ENCODE data around the gene EZH1.

GRCh38 chr17:42706732-42707131, 38.1 kb downstream of the EZH1 start:
- no peak for TF ChIP-seq CTCF (IDR thresholded peaks at IDR 0.05)
- no peak for TF ChIP-seq POLR2AphosphoS5 (IDR thresholded peaks at IDR 0.05; ENCODE audit: low read depth, low read length)
- TF ChIP-seq REST (IDR thresholded peaks at IDR 0.05; ENCODE audit: insufficient read depth in 1 of 2, low read depth in 2 of 2, low read length in 1 of 2): no peak
